ENCODE data around the gene JOSD1. TPM values are rescaled to one million over a fixed set of nuclear protein-coding genes. Genes with fewer than 3 reads are reported as not detected.

The JOSD1 gene
- total RNA-seq, 8 experiments from 2014 or later: 25.8 to 56.7 (median 28.9) TPM

- Histone ChIP-seq H3K4me3 (no peak overlapping the region), H3K4me1 (replicated peaks in 1 of 2) (peaks cover 0 to 7% of the 10 kb centered on the region in 2 donors), H3K27ac (no peak overlapping the region)
- WGBS, 10 experiments: 86 to 100% (median 95%) methylated on average over 1 to 10 of the region's 18 CpGs; no CpG with 5 or more reads in 3 of the 10 experiments
- in situ Hi-C loops (cut with MboI; ENCODE audit: low pct_unique_long_range_greater_than_20kb in 2 of 9, low sequenced_read_pairs in 9 of 9, unreplicated experiment in 9 of 9): no loop called here
- ATAC-seq (replicated peaks in 6 of 8): no peak
These were observed 28.4 kb upstream of the JOSD1 start for GRCh38 chr22:38728871-38729796.

GRCh38 chr22:38727530-38728451 lies 27.0 kb upstream of the JOSD1 start:
- H3K4me3 ChIP-seq: no peak overlapping the region
- 90 to 100% (median 99%) methylated on average over 1 to 9 of the region's 15 CpGs; no CpG with 5 or more reads in 5 of the 10 experiments for WGBS, 10 experiments
- in situ Hi-C loops (cut with MboI; ENCODE audit: low pct_unique_long_range_greater_than_20kb in 2 of 9, low sequenced_read_pairs in 9 of 9, unreplicated experiment in 9 of 9): no loop called here
- ATAC-seq (replicated peaks in 6 of 8): no peak
- no peak overlapping the region for H3K27ac ChIP-seq
- H3K4me1 ChIP-seq (replicated peaks in 1 of 2): peaks cover 0 to 5% of the 10 kb centered on the region in 2 donors

- no peak for ATAC-seq (replicated peaks in 6 of 8)
- Histone ChIP-seq H3K4me3 (no peak overlapping the region), H3K4me1 (replicated peaks in 1 of 2) (peaks cover 0 to 2% of the 10 kb centered on the region in 2 donors), H3K27ac (no peak overlapping the region)
- WGBS, 10 experiments: 92 to 100% (median 93%) methylated on average over 1 to 4 of the region's 12 CpGs; no CpG with 5 or more reads in 7 of the 10 experiments
- in situ Hi-C loops (cut with MboI; ENCODE audit: low pct_unique_long_range_greater_than_20kb in 2 of 9, low sequenced_read_pairs in 9 of 9, unreplicated experiment in 9 of 9): no loop called here
These were observed 26.4 kb upstream of the JOSD1 start for GRCh38 chr22:38727123-38727522.

GRCh38 chr22:38725900-38726655 lies 25.3 kb upstream of the JOSD1 start:
- no peaks in the 10 kb centered on the region for H3K4me1 ChIP-seq (replicated peaks in 1 of 2)
- WGBS, 10 experiments: 88 to 100% (median 100%) methylated on average over 1 to 6 of the region's 18 CpGs; no CpG with 5 or more reads in 3 of the 10 experiments
- H3K27ac ChIP-seq: no peak overlapping the region
- in situ Hi-C loops (cut with MboI; ENCODE audit: low pct_unique_long_range_greater_than_20kb in 2 of 9, low sequenced_read_pairs in 9 of 9, unreplicated experiment in 9 of 9): no loop called here
- no peak overlapping the region for H3K4me3 ChIP-seq
- no peak for ATAC-seq (replicated peaks in 6 of 8)

- peak in 5 of 8 experiments; percentile 44 to 69 (median 50) for ATAC-seq (replicated peaks in 6 of 8)
- 30 to 94% (median 87%) methylated on average over 1 to 3 of the region's 3 CpGs; no CpG with 5 or more reads in 2 of the 10 experiments for WGBS, 10 experiments
- in situ Hi-C loops (cut with MboI; ENCODE audit: low pct_unique_long_range_greater_than_20kb in 2 of 9, low sequenced_read_pairs in 9 of 9, unreplicated experiment in 9 of 9): no loop called here
- Histone ChIP-seq H3K4me1 (replicated peaks in 1 of 2) (no peaks in the 10 kb centered on the region), H3K4me3 (no peak overlapping the region), H3K27ac (no peak overlapping the region)
These were observed 24.3 kb upstream of the JOSD1 start for GRCh38 chr22:38724926-38725571.

GRCh38 chr22:38724176-38724575 lies 23.4 kb upstream of the JOSD1 start:
- in situ Hi-C loops (cut with MboI; ENCODE audit: low pct_unique_long_range_greater_than_20kb in 2 of 9, low sequenced_read_pairs in 9 of 9, unreplicated experiment in 9 of 9): no loop called here
- Histone ChIP-seq H3K4me1 (replicated peaks in 1 of 2) (no peaks in the 10 kb centered on the region), H3K27ac (no peak overlapping the region), H3K4me3 (no peak overlapping the region)
- no peak for ATAC-seq (replicated peaks in 6 of 8)
- WGBS, 10 experiments: 50 to 100% (median 100%) methylated on average over 2 to 6 of the region's 7 CpGs; no CpG with 5 or more reads in 2 of the 10 experiments

- Histone ChIP-seq H3K4me1 (replicated peaks in 1 of 2) (no peaks in the 10 kb centered on the region), H3K27ac (no peak overlapping the region), H3K4me3 (no peak overlapping the region)
- no peak for ATAC-seq (replicated peaks in 6 of 8)
- in situ Hi-C loops (cut with MboI; ENCODE audit: low pct_unique_long_range_greater_than_20kb in 2 of 9, low sequenced_read_pairs in 9 of 9, unreplicated experiment in 9 of 9): no loop called here
- 60 to 100% (median 99%) methylated on average over 1 to 6 of the region's 7 CpGs; no CpG with 5 or more reads in 2 of the 10 experiments for WGBS, 10 experiments
These were observed 20.8 kb upstream of the JOSD1 start for GRCh38 chr22:38721551-38721950.

- in situ Hi-C loops (cut with MboI; ENCODE audit: low pct_unique_long_range_greater_than_20kb in 2 of 9, low sequenced_read_pairs in 9 of 9, unreplicated experiment in 9 of 9): no loop called here
- H3K4me1 ChIP-seq (replicated peaks in 1 of 2): no peaks in the 10 kb centered on the region
- no peak overlapping the region for H3K4me3 ChIP-seq
- no peak overlapping the region for H3K27ac ChIP-seq
- WGBS, 10 experiments: 45 to 100% (median 100%) methylated on average over 1 to 3 of the region's 3 CpGs
- no peak for ATAC-seq (replicated peaks in 6 of 8)
These were observed 19.6 kb upstream of the JOSD1 start for GRCh38 chr22:38720350-38720749.

GRCh38 chr22:38719196-38719595 lies 18.5 kb upstream of the JOSD1 start:
- 60 to 100% (median 97%) methylated on average over 1 to 6 of the region's 6 CpGs; no CpG with 5 or more reads in 3 of the 10 experiments for WGBS, 10 experiments
- in situ Hi-C loops (cut with MboI; ENCODE audit: low pct_unique_long_range_greater_than_20kb in 2 of 9, low sequenced_read_pairs in 9 of 9, unreplicated experiment in 9 of 9): no loop called here
- Histone ChIP-seq H3K4me3 (no peak overlapping the region), H3K27ac (no peak overlapping the region), H3K4me1 (replicated peaks in 1 of 2) (no peaks in the 10 kb centered on the region)
- no peak for ATAC-seq (replicated peaks in 6 of 8)

- Histone ChIP-seq H3K4me1 (replicated peaks in 1 of 2) (peaks cover 0 to 7% of the 10 kb centered on the region in 2 donors), H3K27ac (no peak overlapping the region), H3K4me3 (no peak overlapping the region)
- in situ Hi-C loops (cut with MboI; ENCODE audit: low pct_unique_long_range_greater_than_20kb in 2 of 9, low sequenced_read_pairs in 9 of 9, unreplicated experiment in 9 of 9): no loop called here
- 0 to 100% (median 59%) methylated on average over 1 to 6 of the region's 6 CpGs for WGBS, 10 experiments
- peak; percentile 60 to 99 (median 92) for ATAC-seq (replicated peaks in 6 of 8)
These were observed 17.7 kb upstream of the JOSD1 start for GRCh38 chr22:38718414-38718813.

- Histone ChIP-seq H3K27ac (no peak overlapping the region), H3K4me1 (replicated peaks in 1 of 2) (peaks cover 0 to 9% of the 10 kb centered on the region in 2 donors), H3K4me3 (no peak overlapping the region)
- in situ Hi-C loops (cut with MboI; ENCODE audit: low pct_unique_long_range_greater_than_20kb in 2 of 9, low sequenced_read_pairs in 9 of 9, unreplicated experiment in 9 of 9): no loop called here
- no peak for ATAC-seq (replicated peaks in 6 of 8)
- whole genome bisulfite sequencing, 10 experiments: 88 to 100% (median 94%) methylated on average over 3 to 5 of the region's 6 CpGs; no CpG with 5 or more reads in 4 of the 10 experiments
These were observed 16.5 kb upstream of the JOSD1 start for GRCh38 chr22:38717244-38717643.

- Histone ChIP-seq H3K4me3 (no peak overlapping the region), H3K4me1 (replicated peaks in 1 of 2) (peaks cover 0 to 9% of the 10 kb centered on the region in 2 donors), H3K27ac (no peak overlapping the region)
- 33 to 96% (median 90%) methylated on average over 2 to 8 of the region's 9 CpGs; no CpG with 5 or more reads in 6 of the 10 experiments for WGBS, 10 experiments
- peak in 2 of 8 experiments; percentile 22 to 48 for ATAC-seq (replicated peaks in 6 of 8)
- in situ Hi-C loops (cut with MboI; ENCODE audit: low pct_unique_long_range_greater_than_20kb in 2 of 9, low sequenced_read_pairs in 9 of 9, unreplicated experiment in 9 of 9): no loop called here
These were observed 16.1 kb upstream of the JOSD1 start for GRCh38 chr22:38716826-38717225.

Measured in motor neuron (in vitro differentiated cells).